WERI-Rb-1 (cell line): ENCODE results near the gene GPR39.

Experiments
- DNase-seq: peaks from one replicate; pipeline ENCODE4 v3.0.0-alpha.2; 2020
- H3K27ac ChIP-seq: fragments of 250-450 bp; sonication (Bioruptor Pico); 2 replicates; pipeline ENCODE4 v1.5.1; 2020; ENCODE audit warnings: mild to moderate bottlenecking, moderate library complexity
- H3K27me3 ChIP-seq: fragments of 250-450 bp; sonication (Bioruptor Pico); 2 replicates; pipeline ENCODE4 v1.5.1; 2021; ENCODE audit warnings: mild to moderate bottlenecking, low read depth, moderate library complexity; ENCODE audit not compliant: insufficient read depth, severe bottlenecking
- H3K36me3 ChIP-seq: fragments of 250-450 bp; sonication (Bioruptor Pico); 2 replicates; pipeline ENCODE4 v1.5.1; 2020; ENCODE audit warnings: mild to moderate bottlenecking, moderate library complexity
- H3K4me3 ChIP-seq: 2 replicates; pipeline ENCODE4 v1.5.1; 2011; ENCODE audit warnings: low read depth, mild to moderate bottlenecking, control low read depth, low read length
- H3K9me3 ChIP-seq: fragments of 250-450 bp; sonication (Bioruptor Pico); 2 replicates; pipeline ENCODE4 v1.5.1; 2021; ENCODE audit warnings: mild to moderate bottlenecking, moderate library complexity; ENCODE audit not compliant: severe bottlenecking
- CTCF ChIP-seq: IDR thresholded peaks from 2 replicates; pipeline ENCODE4 v1.5.1; 2011; ENCODE audit warnings: low read depth, mild to moderate bottlenecking, control low read depth, inconsistent platforms, low read length

GPR39 gene

DNA sequence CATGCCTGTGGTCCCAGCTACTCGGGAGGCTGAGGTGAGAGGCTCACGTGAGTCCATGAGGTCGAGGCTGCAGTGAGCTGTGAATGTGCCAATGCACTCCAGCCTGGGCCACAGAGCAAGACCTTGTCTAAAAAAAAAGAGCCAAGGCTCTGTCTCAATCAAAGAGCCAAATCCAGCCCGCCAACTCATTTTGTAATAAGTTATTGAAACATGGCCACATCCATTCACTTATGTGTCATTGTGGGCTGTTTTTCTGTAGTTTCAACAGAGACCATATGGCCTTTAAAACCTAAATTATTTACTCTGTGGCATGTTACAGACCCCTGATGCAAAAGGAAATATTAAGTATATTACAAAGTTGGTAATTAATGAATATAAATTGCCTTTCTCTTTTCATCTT lies 60.8 kb downstream of the GPR39 start:
- Histone ChIP-seq H3K9me3 (no peaks in the 10 kb centered on the region), H3K36me3 (no peaks in the 10 kb centered on the region), H3K27me3 (no peaks in the 10 kb centered on the region), H3K4me3 (no peak overlapping the region), H3K27ac (no peak overlapping the region)
- DNase-seq, result no peak
- TF ChIP-seq CTCF, result no peak

GRCh38 chr2:132477962-132478361 lies 61.4 kb downstream of the GPR39 start:
- no peaks in the 10 kb centered on the region for H3K9me3 ChIP-seq
- H3K36me3 ChIP-seq, result no peaks in the 10 kb centered on the region
- TF ChIP-seq CTCF, result no peak
- DNase-seq, result no peak
- H3K27ac ChIP-seq, result no peak overlapping the region
- H3K4me3 ChIP-seq, result no peak overlapping the region
- H3K27me3 ChIP-seq, result no peaks in the 10 kb centered on the region

- Histone ChIP-seq H3K36me3 (no peaks in the 10 kb centered on the region), H3K9me3 (no peaks in the 10 kb centered on the region), H3K27me3 (no peaks in the 10 kb centered on the region), H3K4me3 (no peak overlapping the region), H3K27ac (no peak overlapping the region)
- no peak for TF ChIP-seq CTCF
- no peak for DNase-seq
These were observed 62.0 kb downstream of the GPR39 start for GRCh38 chr2:132478461-132479105.

DNA sequence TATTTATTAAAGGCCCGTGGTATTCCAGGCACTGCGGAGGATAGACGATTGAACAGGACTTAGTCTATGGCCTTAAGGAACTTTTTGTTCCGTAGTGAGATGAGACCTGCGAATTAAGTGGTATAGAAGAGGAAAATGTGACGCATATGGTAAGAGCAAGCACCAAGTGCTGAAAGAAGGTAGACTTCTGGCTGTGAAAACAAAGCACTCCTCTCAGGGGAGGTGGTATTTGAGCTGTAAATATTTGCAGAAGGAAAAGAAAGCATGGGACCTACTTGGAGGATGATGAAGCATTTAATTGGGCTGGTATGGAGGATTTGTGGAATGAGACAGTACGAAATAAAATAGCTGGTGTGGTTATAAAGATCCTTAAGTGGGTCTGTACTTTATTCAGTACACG lies 62.5 kb downstream of the GPR39 start:
- no peak for TF ChIP-seq CTCF
- DNase-seq, result no peak
- Histone ChIP-seq H3K9me3 (no peaks in the 10 kb centered on the region), H3K27ac (no peak overlapping the region), H3K36me3 (no peaks in the 10 kb centered on the region), H3K27me3 (no peaks in the 10 kb centered on the region), H3K4me3 (no peak overlapping the region)

- H3K27me3 ChIP-seq, result no peaks in the 10 kb centered on the region
- H3K36me3 ChIP-seq, result no peaks in the 10 kb centered on the region
- no peak overlapping the region for H3K4me3 ChIP-seq
- DNase-seq, result no peak
- H3K27ac ChIP-seq, result no peak overlapping the region
- no peaks in the 10 kb centered on the region for H3K9me3 ChIP-seq
- no peak for TF ChIP-seq CTCF
These were observed 66.2 kb downstream of the GPR39 start for GRCh38 chr2:132482821-132483220.

GRCh38 chr2:132484144-132484543 lies 67.5 kb downstream of the GPR39 start:
- H3K9me3 ChIP-seq, result no peaks in the 10 kb centered on the region
- H3K4me3 ChIP-seq, result no peak overlapping the region
- H3K36me3 ChIP-seq, result no peaks in the 10 kb centered on the region
- H3K27me3 ChIP-seq, result no peaks in the 10 kb centered on the region
- no peak for TF ChIP-seq CTCF
- H3K27ac ChIP-seq, result no peak overlapping the region
- DNase-seq, result no peak
